B cell (primary cell): ENCODE results near the gene GSG1L.

Source experiments
- CTCF ChIP-seq: fragments of 200-600 bp; IDR thresholded peaks from one replicate; pipeline ENCODE4 v1.8.0; 2022; ENCODE audit warnings: antibody characterized with exemption, mild to moderate bottlenecking
- EZH2 ChIP-seq: IDR thresholded peaks from 2 replicates; pipeline ENCODE4 v1.6.1; 2012; ENCODE audit warnings: borderline replicate concordance, low read depth, mild to moderate bottlenecking, moderate library complexity, low read length; ENCODE audit not compliant: insufficient read depth, poor library complexity, severe bottlenecking

GRCh38 chr16:27760789-27761176 lies 302.7 kb downstream of the GSG1L start:
- TF ChIP-seq CTCF = no peak
- no peak for TF ChIP-seq EZH2
